GM21717 (cell line): ENCODE measurements around the gene KRT222.

ENCODE experiments used
- ATAC-seq: cut with Tn5 transposase; IDR thresholded peaks from one replicate; pipeline ENCODE4 v1.9.1; 2021; ENCODE audit warnings: mild to moderate bottlenecking, moderate library complexity; ENCODE audit not compliant: unreplicated experiment

The KRT222 gene

GRCh38 chr17:40615841-40616476 lies 49.0 kb downstream of the KRT222 start:
- no peak for ATAC-seq

GRCh38 chr17:40615068-40615840 lies 49.7 kb downstream of the KRT222 start:
- peak; percentile 46 for ATAC-seq

GRCh38 chr17:40614431-40615067 lies 50.4 kb downstream of the KRT222 start:
- no peak for ATAC-seq

- no peak for ATAC-seq
Observed at GRCh38 chr17:40613467-40614154, 51.4 kb downstream of the KRT222 start.

- ATAC-seq, result no peak
Observed at GRCh38 chr17:40612599-40613244, 52.3 kb downstream of the KRT222 start.

GRCh38 chr17:40611840-40612474 lies 53.0 kb downstream of the KRT222 start:
- no peak for ATAC-seq

GRCh38 chr17:40610359-40610758 lies 54.6 kb downstream of the KRT222 start:
- ATAC-seq, result no peak

- no peak for ATAC-seq
Observed at GRCh38 chr17:40608061-40608581, 56.9 kb downstream of the KRT222 start.

- ATAC-seq, result no peak
Observed at GRCh38 chr17:40607641-40608040, 57.3 kb downstream of the KRT222 start.

GRCh38 chr17:40606548-40607353 lies 58.2 kb downstream of the KRT222 start:
- no peak for ATAC-seq

GRCh38 chr17:40605306-40605705 lies 59.7 kb downstream of the KRT222 start:
- no peak for ATAC-seq
